ENCODE data around the gene REM1.
"Not testable (repeated sequence)": the region's sequence is repeated elsewhere in the genome, so short reads cannot be mapped to it uniquely, and the experiment has no call there.

Gene REM1

GRCh38 chr20:31514154-31515071 lies 39.3 kb downstream of the REM1 start, which contains the start of gene HM13:
HM13 (plus strand) TSS chr20:31514442; CDS start chr20:31514552, 110 bp downstream.
- ChIA-PET CTCF (interaction anchor here (0.5 to 0.6 kb wide), 3 partner anchors 13 to 116 kb away, joined by 3 to 4 read pairs (median 3); no protein-coding TSS in a partner anchor), POLR2A (no interaction called here)
- TF ChIP-seq ARNT (IDR thresholded peaks at IDR 0.05) (peak; percentile 80), TARDBP (IDR thresholded peaks at IDR 0.05) (no peak), L3MBTL2 (conservative IDR thresholded peaks at IDR 0.05) (peak; percentile 54)
- peak; percentile 98 for DNase-seq (ENCODE audit: extremely low spot score)

GRCh38 chr20:31515072-31515774 lies 40.1 kb downstream of the REM1 start:
- no peak for DNase-seq (ENCODE audit: extremely low spot score)
- TF ChIP-seq, protein P1, sequence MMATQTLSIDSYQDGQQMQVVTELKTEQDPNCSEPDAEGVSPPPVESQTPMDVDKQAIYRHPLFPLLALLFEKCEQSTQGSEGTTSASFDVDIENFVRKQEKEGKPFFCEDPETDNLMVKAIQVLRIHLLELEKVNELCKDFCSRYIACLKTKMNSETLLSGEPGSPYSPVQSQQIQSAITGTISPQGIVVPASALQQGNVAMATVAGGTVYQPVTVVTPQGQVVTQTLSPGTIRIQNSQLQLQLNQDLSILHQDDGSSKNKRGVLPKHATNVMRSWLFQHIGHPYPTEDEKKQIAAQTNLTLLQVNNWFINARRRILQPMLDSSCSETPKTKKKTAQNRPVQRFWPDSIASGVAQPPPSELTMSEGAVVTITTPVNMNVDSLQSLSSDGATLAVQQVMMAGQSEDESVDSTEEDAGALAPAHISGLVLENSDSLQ (IDR thresholded peaks at IDR 0.05): no peak
- TF ChIP-seq SUZ12 (IDR thresholded peaks at IDR 0.05): no peak
- no peak for TF ChIP-seq CTBP1 (IDR thresholded peaks at IDR 0.05; ENCODE audit: borderline replicate concordance)
- no peak for TF ChIP-seq FOXM1 (IDR thresholded peaks at IDR 0.05; ENCODE audit: borderline replicate concordance)
- TF ChIP-seq SP1 (IDR thresholded peaks at IDR 0.05): no peak
- TF ChIP-seq ARNT (IDR thresholded peaks at IDR 0.05): no peak
- no peak for TF ChIP-seq TARDBP (IDR thresholded peaks at IDR 0.05)
- TF ChIP-seq FOXK2 (IDR thresholded peaks at IDR 0.05): no peak
- TF ChIP-seq LEF1 (IDR thresholded peaks at IDR 0.05; ENCODE audit: borderline replicate concordance): no peak
- ChIA-PET CTCF (interaction anchor here (0.6 kb wide), 1 partner anchor 97 kb away, joined by 4 read pairs; no protein-coding TSS in a partner anchor), POLR2A (no interaction called here)

DNA sequence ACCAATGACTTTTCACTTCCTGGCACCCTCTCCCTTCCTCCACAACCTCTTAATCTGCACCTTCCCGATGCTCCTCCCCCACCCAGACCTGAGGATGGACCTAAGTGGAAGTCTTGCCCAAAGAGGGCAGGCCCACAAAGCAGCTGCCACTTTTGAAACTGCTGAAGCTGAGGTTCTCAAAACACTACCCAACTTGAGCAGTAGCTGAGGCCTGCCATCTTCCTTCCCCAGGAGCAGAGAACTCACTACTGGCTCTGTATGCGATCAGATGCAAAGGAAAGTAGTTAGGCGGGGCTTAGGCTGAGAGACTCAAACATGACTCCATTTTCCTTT lies 40.7 kb downstream of the REM1 start:
- ChIA-PET POLR2A (no interaction called here), CTCF (interaction anchor here (0.6 kb wide), 1 partner anchor 97 kb away, joined by 4 read pairs; no protein-coding TSS in a partner anchor)
- TF ChIP-seq ZNF384 (IDR thresholded peaks at IDR 0.05) (no peak), NFRKB (IDR thresholded peaks at IDR 0.05) (no peak), HDGF (IDR thresholded peaks at IDR 0.05; ENCODE audit: borderline replicate concordance) (no peak), FOXK2 (IDR thresholded peaks at IDR 0.05) (no peak), ELF4 (IDR thresholded peaks at IDR 0.05) (no peak), FOXM1 (IDR thresholded peaks at IDR 0.05; ENCODE audit: borderline replicate concordance) (no peak), LEF1 (IDR thresholded peaks at IDR 0.05; ENCODE audit: borderline replicate concordance) (no peak)
- TF ChIP-seq, protein P1 (IDR thresholded peaks at IDR 0.05): no peak
- DNase-seq (ENCODE audit: extremely low spot score): no peak

GRCh38 chr20:31516166-31516565 lies 41.1 kb downstream of the REM1 start:
- POLR2A ChIA-PET: no interaction called here
- TF ChIP-seq CTBP1 (IDR thresholded peaks at IDR 0.05; ENCODE audit: borderline replicate concordance): no peak
- no peak for TF ChIP-seq NFRKB (IDR thresholded peaks at IDR 0.05)
- TF ChIP-seq LEF1 (IDR thresholded peaks at IDR 0.05; ENCODE audit: borderline replicate concordance): no peak
- TF ChIP-seq, protein P1 (IDR thresholded peaks at IDR 0.05): no peak
- no peak for TF ChIP-seq TARDBP (IDR thresholded peaks at IDR 0.05)
- no peak for TF ChIP-seq FOXA1 (IDR thresholded peaks at IDR 0.05)
- no peak for TF ChIP-seq SP1 (IDR thresholded peaks at IDR 0.05)
- CTCF ChIA-PET: no interaction called here
- DNase-seq (ENCODE audit: extremely low spot score): no peak

- TF ChIP-seq ELF4 (IDR thresholded peaks at IDR 0.05) (no peak), FOXK2 (IDR thresholded peaks at IDR 0.05) (no peak), TARDBP (IDR thresholded peaks at IDR 0.05) (no peak), LEF1 (IDR thresholded peaks at IDR 0.05; ENCODE audit: borderline replicate concordance) (no peak), BHLHE40 (IDR thresholded peaks at IDR 0.05; ENCODE audit: borderline replicate concordance) (no peak), CTBP1 (IDR thresholded peaks at IDR 0.05; ENCODE audit: borderline replicate concordance) (no peak), FOXM1 (IDR thresholded peaks at IDR 0.05; ENCODE audit: borderline replicate concordance) (no peak), SUZ12 (IDR thresholded peaks at IDR 0.05) (no peak)
- TF ChIP-seq, protein P1 (IDR thresholded peaks at IDR 0.05): no peak
- CTCF ChIA-PET: no interaction called here
- POLR2A ChIA-PET: no interaction called here
- DNase-seq (ENCODE audit: extremely low spot score): no peak
These were observed 41.6 kb downstream of the REM1 start for GRCh38 chr20:31516651-31517050.

GRCh38 chr20:31517373-31517772 lies 42.3 kb downstream of the REM1 start:
- ChIA-PET CTCF (interaction anchor here (0.5 to 1.0 kb wide), 3 partner anchors 56 to 95 kb away, joined by 3 to 4 read pairs (median 4); no protein-coding TSS in a partner anchor), POLR2A (no interaction called here)
- DNase-seq (ENCODE audit: extremely low spot score): peak; percentile 60
- no peak for TF ChIP-seq SP1 (IDR thresholded peaks at IDR 0.05)

DNA sequence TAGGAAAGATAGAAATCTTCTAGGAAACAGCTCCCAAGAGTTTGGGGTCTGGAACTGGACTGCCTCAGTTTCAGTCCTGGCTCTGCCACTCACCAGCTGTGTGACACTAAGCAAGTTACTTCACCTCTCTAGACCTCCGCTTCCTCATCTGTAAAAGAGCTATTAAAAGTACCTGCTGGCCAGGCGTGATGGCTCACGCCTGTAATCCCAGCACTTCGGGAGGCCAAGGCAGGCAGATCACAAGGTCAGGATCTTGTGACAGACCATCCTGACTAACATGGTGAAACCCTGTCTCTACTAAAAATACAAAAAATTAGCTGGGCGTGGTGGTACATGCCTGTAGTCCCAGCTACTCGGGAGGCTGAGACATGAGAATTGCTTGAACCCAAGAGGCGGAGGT lies 46.2 kb downstream of the REM1 start:
- POLR2A ChIA-PET: interaction anchor here (0.8 to 1.2 kb wide), 2 partner anchors 30 to 51 kb away, joined by 3 to 4 read pairs; no protein-coding TSS in a partner anchor
- CTCF ChIA-PET: interaction anchor here (1.3 kb wide), 1 partner anchor 18 kb away, joined by 3 read pairs; no protein-coding TSS in a partner anchor
- DNase-seq (ENCODE audit: extremely low spot score): not testable (repeated sequence)

Data from HEK293T (cell line).